HG02970 (cell line): ENCODE data around the gene CRY2.
"Not testable (repeated sequence)": the region's sequence is repeated elsewhere in the genome, so short reads cannot be mapped to it uniquely, and the experiment has no call there.

Experiments used
- ATAC-seq: cut with Tn5 transposase; IDR thresholded peaks from one replicate; pipeline ENCODE4 v1.9.1; 2021; ENCODE audit warnings: mild to moderate bottlenecking, moderate library complexity, moderate number of reproducible peaks; ENCODE audit not compliant: unreplicated experiment, low FRiP score

Gene CRY2

GRCh38 chr11:45811109-45811435 is 36.2 kb upstream of the CRY2 start:
- no peak for ATAC-seq

GRCh38 chr11:45811571-45812290 is 35.5 kb upstream of the CRY2 start:
- ATAC-seq = no peak

- ATAC-seq = no peak
Observed at GRCh38 chr11:45812581-45813548, 34.4 kb upstream of the CRY2 start.

- no peak for ATAC-seq
Observed at GRCh38 chr11:45815747-45816146, 31.5 kb upstream of the CRY2 start.

- no peak for ATAC-seq
Observed at GRCh38 chr11:45816614-45817013, 30.7 kb upstream of the CRY2 start.

GRCh38 chr11:45817191-45817590 is 30.1 kb upstream of the CRY2 start:
- no peak for ATAC-seq

GRCh38 chr11:45818961-45819605 is 28.2 kb upstream of the CRY2 start:
- no peak for ATAC-seq

GRCh38 chr11:45820211-45820857 is 26.9 kb upstream of the CRY2 start:
- ATAC-seq = no peak

- not testable (repeated sequence) for ATAC-seq
Observed at GRCh38 chr11:45826492-45826891, 20.8 kb upstream of the CRY2 start.

GRCh38 chr11:45827123-45827522 is 20.2 kb upstream of the CRY2 start:
- ATAC-seq = no peak

- ATAC-seq = no peak
Observed at GRCh38 chr11:45828996-45829395, 18.3 kb upstream of the CRY2 start.

GRCh38 chr11:45830596-45830995 is 16.7 kb upstream of the CRY2 start:
- no peak for ATAC-seq

- ATAC-seq = no peak
Observed at GRCh38 chr11:45832811-45833441, 14.3 kb upstream of the CRY2 start.

GRCh38 chr11:45833761-45834160 is 13.5 kb upstream of the CRY2 start:
- no peak for ATAC-seq

GRCh38 chr11:45834298-45834756 is 12.9 kb upstream of the CRY2 start:
- ATAC-seq = no peak

GRCh38 chr11:45839204-45839603 is 8.1 kb upstream of the CRY2 start:
- ATAC-seq = no peak

- ATAC-seq = not testable (repeated sequence)
Observed at GRCh38 chr11:45840251-45840650, 7.0 kb upstream of the CRY2 start.

- no peak for ATAC-seq
Observed at GRCh38 chr11:45843158-45843924, 3.9 kb upstream of the CRY2 start.

- no peak for ATAC-seq
Observed at GRCh38 chr11:45844822-45845578, 2.3 kb upstream of the CRY2 start.
